CD14-positive monocyte (primary cell): ENCODE measurements around the gene VAMP2. TPM values are rescaled to one million over a fixed set of nuclear protein-coding genes. Genes with fewer than 3 reads are reported as not detected.

ENCODE experiments used
- DNase-seq, 3 donors: peaks; one replicate each; pipeline ENCODE4 v3.0.0-alpha.2; 2011 to 2022
- H2AFZ ChIP-seq: 2 replicates; pipeline ENCODE4 v1.6.0; 2012; ENCODE audit warnings: mild to moderate bottlenecking, low read depth, low read length, inconsistent platforms; ENCODE audit not compliant: insufficient read depth, poor library complexity, severe bottlenecking
- H3K27ac ChIP-seq, 2 donors: 1 replicate in 1 of 2; 2 replicates in 1 of 2; pipeline ENCODE4 v1.5.1; 2012 to 2013; ENCODE audit warnings: low read length in 2 of 2, control low read depth in 1 of 2, inconsistent platforms in 1 of 2, low read depth in 1 of 2, mild to moderate bottlenecking in 1 of 2
- H3K27me3 ChIP-seq, 2 donors: one replicate each; pipeline versions ENCODE4 v1.6.0 to v1.6.1; 2011 to 2013; ENCODE audit warnings: low read length in 2 of 2; ENCODE audit not compliant: control insufficient read depth in 2 of 2, insufficient read depth in 2 of 2
- H3K36me3 ChIP-seq, 2 donors: replicated peaks in 1 of 2; 1 replicate in 1 of 2; 2 replicates in 1 of 2; pipeline versions ENCODE4 v1.5.1 to v1.6.1; 2012 to 2013; ENCODE audit warnings: low read length in 2 of 2, control low read depth in 1 of 2, inconsistent platforms in 1 of 2, mild to moderate bottlenecking in 1 of 2; ENCODE audit not compliant: insufficient read depth in 2 of 2, control insufficient read depth in 1 of 2
- H3K4me1 ChIP-seq, 2 donors: 1 replicate in 1 of 2; 2 replicates in 1 of 2; pipeline versions ENCODE4 v1.5.1 to v1.6.1; 2012 to 2013; ENCODE audit warnings: low read length in 2 of 2, control low read depth in 1 of 2, inconsistent platforms in 1 of 2, mild to moderate bottlenecking in 1 of 2, moderate library complexity in 1 of 2; ENCODE audit not compliant: insufficient read depth in 2 of 2, control insufficient read depth in 1 of 2
- H3K4me2 ChIP-seq: replicated peaks from 2 replicates; pipeline ENCODE3; 2012; ENCODE audit warnings: low read length, moderate library complexity, mild to moderate bottlenecking; ENCODE audit not compliant: poor library complexity, severe bottlenecking; ENCODE audit errors: extremely low read depth
- H3K4me3 ChIP-seq, 3 experiments: fragments of 200-600 bp in 1 of 3; sonication (generic) in 1 of 3; replicated peaks in 1 of 3; 1 replicate in 2 of 3; 2 replicates in 1 of 3; pipeline ENCODE4 v1.5.1; 2011 to 2013; ENCODE audit warnings: low read length in 3 of 3, mild to moderate bottlenecking in 3 of 3, control low read depth in 2 of 3, low read depth in 2 of 3, inconsistent platforms in 1 of 3, moderate library complexity in 1 of 3
- H3K79me2 ChIP-seq: 2 replicates; pipeline ENCODE4 v1.6.0; 2012; ENCODE audit warnings: mild to moderate bottlenecking, control low read depth, inconsistent platforms, low read length, moderate library complexity; ENCODE audit not compliant: insufficient read depth
- H3K9ac ChIP-seq: 2 replicates; pipeline ENCODE4 v1.6.0; 2017; ENCODE audit warnings: low read length, mild to moderate bottlenecking; ENCODE audit not compliant: insufficient read depth, poor library complexity, severe bottlenecking
- H3K9me3 ChIP-seq, 2 donors: replicated peaks in 1 of 2; 1 replicate in 1 of 2; 2 replicates in 1 of 2; pipeline versions ENCODE4 v1.5.1 to v1.6.1; 2012 to 2013; ENCODE audit warnings: low read length in 2 of 2, control low read depth in 1 of 2; ENCODE audit not compliant: control insufficient read depth in 1 of 2, insufficient read depth in 1 of 2
- H4K20me1 ChIP-seq: 2 replicates; pipeline ENCODE4 v1.6.0; 2012; ENCODE audit warnings: mild to moderate bottlenecking, low read length, control low read depth, moderate library complexity; ENCODE audit not compliant: insufficient read depth
- H3K27ac Mint-ChIP-seq, 7 donors: one replicate each; pipeline ENCODE4 v1.8.0; 2020; ENCODE audit warnings: mild to moderate bottlenecking in 7 of 7, mixed read lengths in 7 of 7, moderate library complexity in 6 of 7, inconsistent platforms in 2 of 7
- H3K27me3 Mint-ChIP-seq, 3 donors: one replicate each; pipeline ENCODE4 v1.8.0; 2021 to 2022; ENCODE audit warnings: low read depth in 3 of 3, mild to moderate bottlenecking in 3 of 3, mixed read lengths in 3 of 3, moderate library complexity in 3 of 3, inconsistent platforms in 1 of 3
- H3K36me3 Mint-ChIP-seq, 2 donors: one replicate each; pipeline ENCODE4 v1.8.0; 2020; ENCODE audit warnings: mixed read lengths in 2 of 2, inconsistent platforms in 1 of 2, mild to moderate bottlenecking in 1 of 2
- H3K4me1 Mint-ChIP-seq: one replicate; pipeline ENCODE4 v1.8.0; 2020; ENCODE audit warnings: mild to moderate bottlenecking, mixed read lengths
- H3K4me3 Mint-ChIP-seq, 2 donors: one replicate each; pipeline ENCODE4 v1.8.0; 2020; ENCODE audit warnings: mild to moderate bottlenecking in 2 of 2, mixed read lengths in 2 of 2, moderate library complexity in 1 of 2
- H3K9me3 Mint-ChIP-seq, 7 donors: one replicate each; pipeline ENCODE4 v1.8.0; 2020 to 2022; ENCODE audit warnings: mixed read lengths in 7 of 7, mild to moderate bottlenecking in 6 of 7, moderate library complexity in 6 of 7, inconsistent platforms in 2 of 7
- CTCF ChIP-seq: fragments of 200-600 bp; IDR thresholded peaks from one replicate; pipeline ENCODE4 v1.8.0; 2022; ENCODE audit warnings: antibody characterized with exemption, mild to moderate bottlenecking
- WGBS: methylation state at CpG from one replicate; pipeline ENCODE4 v1.1.5; 2013; ENCODE audit warnings: missing lambda C conversion rate; ENCODE audit not compliant: insufficient coverage; 5-methylcytosine and 5-hydroxymethylcytosine counted together
- intact Hi-C, 2 donors: fragments of 100-400 bp; cut with micrococcal nuclease; formaldehyde crosslinking; loops; one replicate each; pipeline versions ENCODE4 v1.15.0 to v1.15.1; 2023
- polyA plus RNA-seq, 3 donors: library from polyadenylated mRNA; depleted of rRNA in 1 of 3; unstranded in 2 of 3; stranded (reverse) in 1 of 3; fragments of 300-500 nt in 2 of 3; fragments of >200 nt in 1 of 3; fragmentation: Illumina TruSeq in 2 of 3; gene quantifications; 1 replicate in 2 of 3; 2 replicates in 1 of 3; pipeline ENCODE4 v1.2.3, GENCODE V29; 2012 to 2021

The VAMP2 gene
- polyA plus RNA-seq, 3 donors = 10.2 to 139 (median 14.5) TPM

GRCh38 chr17:8162997-8163977 lies 539 bp upstream of the VAMP2 start:
- H3K4me2 ChIP-seq = peak overlapping the region; percentile 86
- no peak for TF ChIP-seq CTCF
- no peaks in the 10 kb centered on the region for H3K9me3 ChIP-seq
- peak overlapping the region in 6 of 7 donors; percentile 86 to 98 (median 96) for H3K27ac Mint-ChIP-seq
- H3K79me2 ChIP-seq = peaks cover 31% of the 10 kb centered on the region
- H2AFZ ChIP-seq = peak overlapping the region; percentile 88
- H3K27me3 Mint-ChIP-seq = no peaks in the 10 kb centered on the region
- intact Hi-C loops = loop anchor here in 1 of 2 donors (5.0 kb wide), 1 partner anchor 36 kb away; no protein-coding TSS in a partner anchor
- H3K36me3 Mint-ChIP-seq = peaks cover 23 to 29% of the 10 kb centered on the region in 2 donors
- peaks cover 40 to 63% of the 10 kb centered on the region in 2 donors for H3K4me1 ChIP-seq
- DNase-seq = no peak
- 15% methylated on average over 51 of the region's 55 CpGs for WGBS
- no peaks in the 10 kb centered on the region for H4K20me1 ChIP-seq
- H3K9ac ChIP-seq = peak overlapping the region; percentile 99
- peaks cover 19 to 26% of the 10 kb centered on the region in 2 donors for H3K36me3 ChIP-seq
- peak overlapping the region; percentile 46 to 98 (median 46) for H3K4me3 ChIP-seq
- H3K4me1 Mint-ChIP-seq = peaks cover 55% of the 10 kb centered on the region
- H3K27me3 ChIP-seq = no peaks in the 10 kb centered on the region
- peak overlapping the region; percentile 43 to 94 for H3K27ac ChIP-seq
- H3K4me3 Mint-ChIP-seq = peak overlapping the region; percentile 82 to 88
- no peaks in the 10 kb centered on the region for H3K9me3 Mint-ChIP-seq
